Lower leg skin (tissue), 3 donors: ENCODE data around the gene MKNK1.

ENCODE experiments used
- POLR2A ChIP-seq, 2 donors: fragments of 450-650 bp; IDR thresholded peaks; one replicate each; pipeline ENCODE4 v1.6.1; 2016 to 2017; ENCODE audit warnings: antibody characterized with exemption in 2 of 2, mild to moderate bottlenecking in 1 of 2, moderate library complexity in 1 of 2
- TF ChIP-seq, protein P1 (sequence below), 3 donors: fragments of 450-650 bp; IDR thresholded peaks; one replicate each; pipeline ENCODE4 v1.5.1; 2016; ENCODE audit warnings: antibody characterized with exemption in 3 of 3, mild to moderate bottlenecking in 3 of 3, moderate library complexity in 2 of 3

DNA sequence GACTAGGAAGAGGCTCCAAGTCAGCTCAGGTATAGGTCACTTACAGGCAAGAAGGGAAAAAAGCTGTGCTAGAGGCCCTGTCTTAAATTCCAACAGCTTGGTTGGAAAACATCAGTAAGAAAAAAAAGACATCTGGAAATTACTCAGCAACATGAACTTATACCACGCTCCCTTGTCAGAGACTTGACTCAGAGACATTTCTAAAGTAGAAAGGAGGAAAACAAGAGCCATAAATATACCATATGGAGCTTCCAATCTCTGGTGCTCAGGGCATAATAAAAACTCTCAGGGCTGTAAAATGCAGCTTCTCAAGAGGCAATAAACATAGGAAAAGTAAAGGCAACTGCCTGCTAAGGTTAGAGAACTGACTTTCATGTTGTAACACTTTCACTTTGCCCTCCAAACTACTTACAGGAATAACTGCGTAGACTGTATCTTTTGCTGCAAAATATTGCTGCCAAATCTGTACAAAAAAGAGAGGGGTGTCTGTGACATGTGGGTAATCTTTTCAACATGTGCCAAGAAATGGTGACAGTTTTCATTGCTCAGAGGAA lies 49.4 kb upstream of the MKNK1 start:
- TF ChIP-seq, protein P1, sequence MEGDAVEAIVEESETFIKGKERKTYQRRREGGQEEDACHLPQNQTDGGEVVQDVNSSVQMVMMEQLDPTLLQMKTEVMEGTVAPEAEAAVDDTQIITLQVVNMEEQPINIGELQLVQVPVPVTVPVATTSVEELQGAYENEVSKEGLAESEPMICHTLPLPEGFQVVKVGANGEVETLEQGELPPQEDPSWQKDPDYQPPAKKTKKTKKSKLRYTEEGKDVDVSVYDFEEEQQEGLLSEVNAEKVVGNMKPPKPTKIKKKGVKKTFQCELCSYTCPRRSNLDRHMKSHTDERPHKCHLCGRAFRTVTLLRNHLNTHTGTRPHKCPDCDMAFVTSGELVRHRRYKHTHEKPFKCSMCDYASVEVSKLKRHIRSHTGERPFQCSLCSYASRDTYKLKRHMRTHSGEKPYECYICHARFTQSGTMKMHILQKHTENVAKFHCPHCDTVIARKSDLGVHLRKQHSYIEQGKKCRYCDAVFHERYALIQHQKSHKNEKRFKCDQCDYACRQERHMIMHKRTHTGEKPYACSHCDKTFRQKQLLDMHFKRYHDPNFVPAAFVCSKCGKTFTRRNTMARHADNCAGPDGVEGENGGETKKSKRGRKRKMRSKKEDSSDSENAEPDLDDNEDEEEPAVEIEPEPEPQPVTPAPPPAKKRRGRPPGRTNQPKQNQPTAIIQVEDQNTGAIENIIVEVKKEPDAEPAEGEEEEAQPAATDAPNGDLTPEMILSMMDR (IDR thresholded peaks at IDR 0.05) = no peak
- TF ChIP-seq POLR2A (IDR thresholded peaks at IDR 0.05) = no peak
